Activated CD8-positive, alpha-beta T cell treated with anti-CD3 and anti-CD28 coated beads for 36 hours (primary cell): ENCODE measurements around the gene COPS6. TPM values are rescaled to one million over a fixed set of nuclear protein-coding genes. Genes with fewer than 3 reads are reported as not detected.

Experiments
- ATAC-seq: fragments of 200-7000 bp; cut with Tn5 transposase; one replicate; pipeline ENCODE4 v1.10.0; 2021; ENCODE audit warnings: mild to moderate bottlenecking, moderate library complexity
- CTCF ChIA-PET: fragments of 350-600 bp; sonication (Branson Sonifier 250); formaldehyde crosslinking; loops from one replicate; lab custom pipeline; 2021; ENCODE audit warnings: antibody characterized with exemption; lab: Charles Lee
- POLR2A ChIA-PET: fragments of 350-600 bp; sonication (Branson Sonifier 250); formaldehyde crosslinking; loops from one replicate; lab custom pipeline; 2021; ENCODE audit warnings: antibody characterized with exemption; lab: Charles Lee
- DNase-seq: peaks from one replicate; pipeline ENCODE4 v3.0.0-alpha.2; 2020
- H3K27ac Mint-ChIP-seq: one replicate; pipeline ENCODE4 v1.8.0; 2021; ENCODE audit warnings: mild to moderate bottlenecking, mixed read lengths
- H3K27me3 Mint-ChIP-seq: one replicate; pipeline ENCODE4 v1.8.0; 2021; ENCODE audit warnings: mixed read lengths
- H3K36me3 Mint-ChIP-seq: one replicate; pipeline ENCODE4 v1.8.0; 2021; ENCODE audit warnings: low read depth, mixed read lengths
- H3K4me1 Mint-ChIP-seq: one replicate; pipeline ENCODE4 v1.8.0; 2021; ENCODE audit warnings: low read depth, mixed read lengths
- H3K4me3 Mint-ChIP-seq: one replicate; pipeline ENCODE4 v1.8.0; 2021; ENCODE audit warnings: mild to moderate bottlenecking, moderate library complexity, mixed read lengths
- H3K9me3 Mint-ChIP-seq: one replicate; pipeline ENCODE4 v1.8.0; 2021; ENCODE audit warnings: mixed read lengths
- intact Hi-C: fragments of 100-400 bp; cut with micrococcal nuclease; formaldehyde crosslinking; loops from one replicate; pipeline ENCODE4 v1.10.0; 2022
- total RNA-seq, 2 experiments: library from RNA; stranded (reverse); gene quantifications; one replicate each; pipeline ENCODE4 v1.2.3, GENCODE V29; 2021
- TF ChIP-seq, protein P1 (sequence below): fragments of 200-600 bp; IDR thresholded peaks from one replicate; pipeline ENCODE4 v1.8.0; 2022; ENCODE audit warnings: antibody characterized with exemption, mild to moderate bottlenecking

Gene COPS6
- total RNA-seq, 2 experiments from 2014 or later = 81.3 to 86.3 TPM

DNA sequence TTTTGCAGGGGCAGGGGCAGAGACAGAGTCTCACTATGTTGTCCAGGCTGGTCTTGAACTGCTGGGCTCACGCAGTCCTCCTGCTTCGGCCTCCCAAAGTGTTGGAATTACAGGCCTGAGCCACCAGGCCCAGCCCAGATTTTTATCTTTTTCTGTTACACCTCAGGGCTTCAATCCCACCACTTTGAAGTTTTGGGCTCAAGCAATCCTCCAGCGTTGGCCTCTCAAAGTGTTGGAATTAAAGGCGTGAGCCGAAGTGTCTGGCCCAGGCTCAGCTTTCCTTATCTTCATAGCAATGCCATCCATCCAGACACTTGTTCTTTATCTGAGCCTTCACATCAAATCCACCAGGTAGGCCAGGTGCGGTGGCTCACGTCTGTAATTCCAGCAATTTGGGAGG, 26.3 kb downstream of the COPS6 start:
- Mint-ChIP-seq H3K9me3 (no peaks in the 10 kb centered on the region), H3K4me1 (peaks cover 8% of the 10 kb centered on the region), H3K4me3 (no peak overlapping the region), H3K27ac (no peak overlapping the region), H3K36me3 (peaks cover 12% of the 10 kb centered on the region), H3K27me3 (no peaks in the 10 kb centered on the region)
- ChIA-PET CTCF (no interaction called here), POLR2A (interaction anchor here (1.0 to 4.8 kb wide), 2 partner anchors 11 to 13 kb away, joined by 4 to 59 read pairs; partner anchors contain the start of genes AP4M1, MBLAC1 and MCM7)
- DNase-seq (no peak), ATAC-seq (no peak)
- TF ChIP-seq, protein P1, sequence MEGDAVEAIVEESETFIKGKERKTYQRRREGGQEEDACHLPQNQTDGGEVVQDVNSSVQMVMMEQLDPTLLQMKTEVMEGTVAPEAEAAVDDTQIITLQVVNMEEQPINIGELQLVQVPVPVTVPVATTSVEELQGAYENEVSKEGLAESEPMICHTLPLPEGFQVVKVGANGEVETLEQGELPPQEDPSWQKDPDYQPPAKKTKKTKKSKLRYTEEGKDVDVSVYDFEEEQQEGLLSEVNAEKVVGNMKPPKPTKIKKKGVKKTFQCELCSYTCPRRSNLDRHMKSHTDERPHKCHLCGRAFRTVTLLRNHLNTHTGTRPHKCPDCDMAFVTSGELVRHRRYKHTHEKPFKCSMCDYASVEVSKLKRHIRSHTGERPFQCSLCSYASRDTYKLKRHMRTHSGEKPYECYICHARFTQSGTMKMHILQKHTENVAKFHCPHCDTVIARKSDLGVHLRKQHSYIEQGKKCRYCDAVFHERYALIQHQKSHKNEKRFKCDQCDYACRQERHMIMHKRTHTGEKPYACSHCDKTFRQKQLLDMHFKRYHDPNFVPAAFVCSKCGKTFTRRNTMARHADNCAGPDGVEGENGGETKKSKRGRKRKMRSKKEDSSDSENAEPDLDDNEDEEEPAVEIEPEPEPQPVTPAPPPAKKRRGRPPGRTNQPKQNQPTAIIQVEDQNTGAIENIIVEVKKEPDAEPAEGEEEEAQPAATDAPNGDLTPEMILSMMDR = no peak
- intact Hi-C loops = no loop called here

DNA sequence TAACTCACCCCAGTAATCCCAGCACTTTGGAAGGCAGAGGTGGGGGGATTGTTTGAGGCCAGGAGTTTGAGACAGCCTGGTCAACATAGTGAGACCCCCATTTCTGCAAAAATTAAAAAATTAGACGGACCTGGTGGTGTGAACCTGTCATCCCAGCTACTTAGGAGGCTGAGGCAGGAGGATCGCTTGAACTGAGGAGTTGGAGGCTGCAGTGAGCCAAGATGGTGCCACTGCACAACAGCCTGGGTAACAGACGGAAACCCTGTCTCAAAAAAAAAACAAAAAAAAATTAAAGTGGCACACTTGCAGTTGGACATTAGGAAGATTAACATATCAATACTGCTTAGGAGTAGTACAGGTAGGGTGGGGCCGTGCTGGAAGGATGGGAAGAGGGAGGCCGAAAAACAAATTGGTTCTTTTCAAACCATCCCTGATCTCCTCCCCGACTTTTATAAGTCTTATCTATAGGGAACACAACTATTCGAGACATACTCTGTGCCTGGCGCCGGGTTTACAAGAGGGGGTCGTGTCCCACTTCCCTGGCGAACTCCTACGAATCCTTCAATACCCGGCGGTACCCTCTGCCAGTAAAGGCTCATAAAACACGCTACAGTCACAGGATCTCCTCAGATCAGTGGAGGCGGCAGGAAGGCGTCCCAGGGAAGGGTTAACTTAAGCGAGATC, 29.8 kb downstream of the COPS6 start:
- Mint-ChIP-seq H3K27ac (peak overlapping the region; percentile 89), H3K4me1 (peaks cover 18% of the 10 kb centered on the region), H3K9me3 (no peaks in the 10 kb centered on the region), H3K27me3 (no peaks in the 10 kb centered on the region), H3K36me3 (peaks cover 9% of the 10 kb centered on the region), H3K4me3 (peak overlapping the region; percentile 89)
- TF ChIP-seq, protein P1 = no peak
- ChIA-PET CTCF (no interaction called here), POLR2A (interaction anchor here (0.8 to 1.4 kb wide), 2 partner anchors 32 to 41 kb away, joined by 3 to 4 read pairs; no protein-coding TSS in a partner anchor)
- intact Hi-C loops = no loop called here
- DNase-seq (no peak), ATAC-seq (no peak)

DNA sequence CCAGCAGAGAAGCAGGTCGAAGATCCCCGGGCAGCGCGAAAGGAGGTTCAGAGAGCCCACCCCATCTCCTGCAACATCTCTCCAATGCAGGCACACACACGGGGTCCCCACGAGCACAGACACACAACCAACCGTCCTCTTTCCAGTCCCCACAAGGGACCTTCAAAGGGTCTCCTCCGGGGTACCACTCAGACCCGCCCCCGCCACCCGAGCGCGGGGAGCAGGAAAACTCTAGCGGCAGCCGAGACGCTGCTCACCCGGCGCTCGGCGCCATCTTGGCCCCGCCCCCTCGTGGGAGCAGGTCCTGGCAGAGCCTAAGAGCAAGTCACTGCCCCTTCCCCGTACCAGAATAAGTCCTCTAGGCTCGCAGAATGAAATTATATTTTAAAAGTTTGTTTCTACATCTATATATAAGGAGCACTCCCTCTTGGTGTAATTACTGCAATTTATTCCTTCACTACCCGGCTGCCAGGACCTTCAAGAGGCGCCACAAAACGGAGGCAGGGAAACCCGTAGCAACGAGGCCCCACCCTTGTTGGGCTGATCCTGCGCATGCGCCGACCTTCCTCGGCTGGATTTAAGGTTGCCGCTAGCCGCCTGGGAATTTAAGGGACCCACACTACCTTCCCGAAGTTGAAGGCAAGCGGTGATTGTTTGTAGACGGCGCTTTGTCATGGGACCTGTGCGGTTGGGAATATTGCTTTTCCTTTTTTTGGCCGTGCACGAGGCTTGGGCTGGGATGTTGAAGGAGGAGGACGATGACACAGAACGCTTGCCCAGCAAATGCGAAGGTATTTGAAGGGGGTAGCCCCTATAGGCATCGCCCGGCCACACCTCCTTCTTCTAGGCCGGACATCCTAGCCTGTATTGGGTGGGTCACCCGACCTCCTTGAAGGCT, 30.6 kb downstream of the COPS6 start, which contains the start of the genes CNPY4 and TAF6:
TSS of gene CNPY4 (plus strand) at position 563 of the 898 bp plus-strand sequence. CDS start at position 674, 111 bp downstream.
TSS of gene TAF6 (minus strand) at position 287 of the 898 bp plus-strand sequence. CDS start 5,149 bp downstream, outside the sequence.
- peak within 1 kb of the TSS; percentile 89 for H3K27ac Mint-ChIP-seq
- DNase-seq = peak; percentile 95
- peak; percentile 83 for ATAC-seq
- ChIA-PET POLR2A (interaction anchor here (1.2 to 3.0 kb wide), 6 partner anchors 18 to 104 kb away, joined by 3 to 24 read pairs (median 5); partner anchors contain the start of genes AP4M1, GAL3ST4, MCM7 and ZKSCAN1), CTCF (interaction anchor here (1.0 to 1.6 kb wide), 4 partner anchors 12 to 201 kb away, joined by 3 to 7 read pairs (median 4); partner anchors contain the start of gene AP4M1)
- H3K9me3 Mint-ChIP-seq = no peaks in the 10 kb centered on the region
- TF ChIP-seq, protein P1 = no peak
- no peaks in the 10 kb centered on the region for H3K27me3 Mint-ChIP-seq
- H3K4me3 Mint-ChIP-seq = peak within 1 kb of the TSS; percentile 89
- peaks cover 9% of the 10 kb centered on the region for H3K36me3 Mint-ChIP-seq
- peaks cover 18% of the 10 kb centered on the region for H3K4me1 Mint-ChIP-seq
- intact Hi-C loops = no loop called here

GRCh38 chr7:100119970-100120732, 31.4 kb downstream of the COPS6 start:
- H3K27me3 Mint-ChIP-seq = no peaks in the 10 kb centered on the region
- POLR2A ChIA-PET = interaction anchor here (1.2 to 3.0 kb wide), 8 partner anchors 14 to 105 kb away, joined by 3 to 24 read pairs (median 3); partner anchors contain the start of genes AP4M1, GAL3ST4, GPC2 and MCM7
- peaks cover 27% of the 10 kb centered on the region for H3K4me1 Mint-ChIP-seq

More at GRCh38 chr7:100119970-100120732, 31.4 kb downstream of the COPS6 start:
- ATAC-seq (peak; percentile 61), DNase-seq (peak; percentile 83)
- H3K9me3 Mint-ChIP-seq = no peaks in the 10 kb centered on the region
- CTCF ChIA-PET = interaction anchor here (1.0 to 1.6 kb wide), 4 partner anchors 11 to 202 kb away, joined by 3 to 7 read pairs (median 4); partner anchors contain the start of gene AP4M1
- H3K4me3 Mint-ChIP-seq = peak overlapping the region; percentile 89
- peak overlapping the region; percentile 89 for H3K27ac Mint-ChIP-seq
- intact Hi-C loops = loop anchor here (10.0 kb wide), 1 partner anchor 205 kb away; the partner anchor contains the start of gene TRIM4
- H3K36me3 Mint-ChIP-seq = peaks cover 9% of the 10 kb centered on the region
- TF ChIP-seq, protein P1 = no peak
